Left ventricle myocardium inferior (tissue), 1 donor: Measurements from ENCODE around the gene RAC2. TPM values are rescaled to one million over a fixed set of nuclear protein-coding genes. Genes with fewer than 3 reads are reported as not detected.

Experiments used
- DNase-seq: peaks from one replicate; pipeline ENCODE4 v3.0.0-alpha.2; 2020
- H3K27ac ChIP-seq: fragments of 200-600 bp; replicated peaks from 2 replicates; pipeline ENCODE4 v1.8.0; 2021
- H3K27me3 ChIP-seq: fragments of 200-600 bp; 2 replicates; pipeline ENCODE4 v1.8.0; 2021; ENCODE audit warnings: low read depth
- H3K36me3 ChIP-seq: fragments of 200-600 bp; 2 replicates; pipeline ENCODE4 v1.8.0; 2021
- H3K4me1 ChIP-seq: fragments of 200-600 bp; 2 replicates; pipeline ENCODE4 v1.8.0; 2021
- H3K4me3 ChIP-seq: fragments of 200-600 bp; 2 replicates; pipeline ENCODE4 v1.8.0; 2021; ENCODE audit warnings: mild to moderate bottlenecking, moderate library complexity
- H3K9me3 ChIP-seq: fragments of 200-600 bp; replicated peaks from 2 replicates; pipeline ENCODE4 v1.8.0; 2021
- CTCF ChIP-seq: fragments of 200-600 bp; IDR thresholded peaks from 2 replicates; pipeline ENCODE4 v1.8.0; 2021; ENCODE audit warnings: antibody characterized with exemption, mild to moderate bottlenecking, borderline replicate concordance
- intact Hi-C: fragments of 100-400 bp; cut with micrococcal nuclease; formaldehyde crosslinking; loops from one replicate; pipeline ENCODE4 v1.11.0; 2022
- total RNA-seq: library from RNA; stranded (reverse); fragmentation: NEBNext Ultra II Directional; extraction: Animal tissue kit (Norgen Biotek cat#: 25700); gene quantifications from one replicate; pipeline ENCODE4 v1.2.1, GENCODE V29; 2021
- donor health status: DM: no; HTN: yes; CAD: no; lungs with severe emphysema.

Gene RAC2
- total RNA-seq, 1 donor from 2014 or later, result 1.8 TPM

- no peak for DNase-seq
- peaks cover 6% of the 10 kb centered on the region for H3K4me1 ChIP-seq
- no peak overlapping the region for H3K4me3 ChIP-seq
- no peak overlapping the region for H3K27ac ChIP-seq
- H3K27me3 ChIP-seq, result peaks cover 93% of the 10 kb centered on the region
- no peak for TF ChIP-seq CTCF
- H3K9me3 ChIP-seq, result peaks cover 11% of the 10 kb centered on the region
- intact Hi-C loops, result no loop called here
- no peaks in the 10 kb centered on the region for H3K36me3 ChIP-seq
Measured at GRCh38 chr22:37270928-37271650, 27.0 kb upstream of the RAC2 start.

- Histone ChIP-seq H3K27ac (peak overlapping the region; percentile 27), H3K4me1 (peaks cover 6% of the 10 kb centered on the region)
- intact Hi-C loops, result no loop called here
Measured at GRCh38 chr22:37269936-37270678, 26.0 kb upstream of the RAC2 start.

GRCh38 chr22:37267661-37268413 lies 23.8 kb upstream of the RAC2 start:
- H3K27me3 ChIP-seq, result peaks cover 91% of the 10 kb centered on the region
- no peaks in the 10 kb centered on the region for H3K36me3 ChIP-seq
- intact Hi-C loops, result no loop called here
- no peak for TF ChIP-seq CTCF
- H3K27ac ChIP-seq, result peak overlapping the region; percentile 46
- H3K4me3 ChIP-seq, result peak overlapping the region; percentile 55
- peaks cover 6% of the 10 kb centered on the region for H3K4me1 ChIP-seq
- no peak for DNase-seq
- H3K9me3 ChIP-seq, result peaks cover 28% of the 10 kb centered on the region

More at GRCh38 chr22:37269936-37270678, 26.0 kb upstream of the RAC2 start:
- H3K27me3 ChIP-seq, result peaks cover 93% of the 10 kb centered on the region
- H3K4me3 ChIP-seq, result no peak overlapping the region
- no peaks in the 10 kb centered on the region for H3K36me3 ChIP-seq
- TF ChIP-seq CTCF, result no peak
- DNase-seq, result no peak
- H3K9me3 ChIP-seq, result peaks cover 11% of the 10 kb centered on the region

- peak; percentile 42 for DNase-seq
- TF ChIP-seq CTCF, result peak; percentile 70
- H3K4me1 ChIP-seq, result peaks cover 6% of the 10 kb centered on the region
- H3K4me3 ChIP-seq, result peak overlapping the region; percentile 55
- peak overlapping the region; percentile 46 for H3K27ac ChIP-seq
- intact Hi-C loops, result no loop called here
- peaks cover 91% of the 10 kb centered on the region for H3K27me3 ChIP-seq
- peaks cover 28% of the 10 kb centered on the region for H3K9me3 ChIP-seq
- no peaks in the 10 kb centered on the region for H3K36me3 ChIP-seq
Measured at GRCh38 chr22:37267135-37267587, 23.1 kb upstream of the RAC2 start.

- no peak for TF ChIP-seq CTCF
- Histone ChIP-seq H3K27ac (no peak overlapping the region), H3K4me1 (peaks cover 6% of the 10 kb centered on the region), H3K27me3 (peaks cover 91% of the 10 kb centered on the region), H3K4me3 (peak overlapping the region; percentile 55), H3K36me3 (no peaks in the 10 kb centered on the region), H3K9me3 (peaks cover 28% of the 10 kb centered on the region)
- no peak for DNase-seq
- intact Hi-C loops, result no loop called here
Measured at GRCh38 chr22:37266581-37267134, 22.6 kb upstream of the RAC2 start.
